Right atrium auricular region (tissue), 2 donors: ENCODE data around the gene TIPARP. TPM values are rescaled to one million over a fixed set of nuclear protein-coding genes. Genes with fewer than 3 reads are reported as not detected.

Experiments
- DNase-seq: peaks from one replicate; pipeline ENCODE4 v3.0.0-alpha.2; 2019; ENCODE audit warnings: low spot score
- H3K27ac ChIP-seq, 2 donors: fragments of 200-600 bp; sonication (generic); 1 replicate in 1 of 2; 2 replicates in 1 of 2; pipeline ENCODE4 v1.5.1; 2016 to 2019
- H3K27me3 ChIP-seq, 2 donors: fragments of 200-600 bp; sonication (generic); one replicate each; pipeline versions ENCODE4 v1.5.1 to v1.6.0; 2017 to 2019
- H3K36me3 ChIP-seq: fragments of 200-600 bp; sonication (generic); one replicate; pipeline ENCODE4 v1.5.1; 2016
- H3K4me1 ChIP-seq, 2 donors: fragments of 200-600 bp; sonication (generic); one replicate each; pipeline versions ENCODE4 v1.5.1 to v1.6.0; 2017 to 2019
- H3K4me3 ChIP-seq, 2 donors: fragments of 200-600 bp; sonication (generic); 1 replicate in 1 of 2; 2 replicates in 1 of 2; pipeline ENCODE4 v1.5.1; 2017 to 2019; ENCODE audit warnings: mild to moderate bottlenecking in 1 of 2, moderate library complexity in 1 of 2
- H3K9me3 ChIP-seq, 2 donors: fragments of 200-600 bp; sonication (generic); one replicate each; pipeline ENCODE4 v1.5.1; 2019
- total RNA-seq, 2 donors: library from RNA; depleted of rRNA; stranded (reverse); fragments of >200 nt; gene quantifications; one replicate each; pipeline ENCODE4 v1.1.0, GENCODE V29; 2016
- TF ChIP-seq, protein P1 (sequence below), 2 donors: fragments of 200-600 bp; sonication (generic); IDR thresholded peaks; one replicate each; pipeline ENCODE4 v1.5.1; 2019; ENCODE audit warnings: antibody characterized with exemption in 2 of 2

The TIPARP gene
- total RNA-seq, 2 donors from 2014 or later = 39.9 to 47.2 TPM

DNA sequence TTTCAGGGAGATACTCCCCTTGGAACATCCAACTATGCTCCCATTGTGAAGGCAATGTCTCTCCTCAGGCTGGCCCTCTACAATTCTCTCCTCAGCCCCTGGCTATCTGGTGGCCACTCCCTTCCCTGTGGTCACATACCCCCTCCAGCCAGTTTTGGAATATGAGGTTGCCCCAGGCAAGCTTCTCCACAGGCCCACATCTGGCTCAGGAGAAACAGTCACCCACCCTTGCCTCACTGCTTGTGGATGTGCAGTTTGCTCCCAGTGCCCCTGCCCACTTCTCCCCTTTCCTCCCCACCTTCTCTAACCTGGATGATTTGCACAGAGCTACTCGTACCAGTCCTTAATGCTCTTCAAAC is 15.7 kb upstream of the TIPARP start:
- TF ChIP-seq, protein P1, sequence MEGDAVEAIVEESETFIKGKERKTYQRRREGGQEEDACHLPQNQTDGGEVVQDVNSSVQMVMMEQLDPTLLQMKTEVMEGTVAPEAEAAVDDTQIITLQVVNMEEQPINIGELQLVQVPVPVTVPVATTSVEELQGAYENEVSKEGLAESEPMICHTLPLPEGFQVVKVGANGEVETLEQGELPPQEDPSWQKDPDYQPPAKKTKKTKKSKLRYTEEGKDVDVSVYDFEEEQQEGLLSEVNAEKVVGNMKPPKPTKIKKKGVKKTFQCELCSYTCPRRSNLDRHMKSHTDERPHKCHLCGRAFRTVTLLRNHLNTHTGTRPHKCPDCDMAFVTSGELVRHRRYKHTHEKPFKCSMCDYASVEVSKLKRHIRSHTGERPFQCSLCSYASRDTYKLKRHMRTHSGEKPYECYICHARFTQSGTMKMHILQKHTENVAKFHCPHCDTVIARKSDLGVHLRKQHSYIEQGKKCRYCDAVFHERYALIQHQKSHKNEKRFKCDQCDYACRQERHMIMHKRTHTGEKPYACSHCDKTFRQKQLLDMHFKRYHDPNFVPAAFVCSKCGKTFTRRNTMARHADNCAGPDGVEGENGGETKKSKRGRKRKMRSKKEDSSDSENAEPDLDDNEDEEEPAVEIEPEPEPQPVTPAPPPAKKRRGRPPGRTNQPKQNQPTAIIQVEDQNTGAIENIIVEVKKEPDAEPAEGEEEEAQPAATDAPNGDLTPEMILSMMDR (IDR thresholded peaks at IDR 0.05) = no peak

GRCh38 chr3:156659260-156659659 is 15.1 kb upstream of the TIPARP start:
- Histone ChIP-seq H3K27ac (no peak overlapping the region), H3K9me3 (no peaks in the 10 kb centered on the region), H3K36me3 (no peaks in the 10 kb centered on the region), H3K27me3 (no peaks in the 10 kb centered on the region), H3K4me3 (no peak overlapping the region), H3K4me1 (no peaks in the 10 kb centered on the region)
- TF ChIP-seq, protein P1 (IDR thresholded peaks at IDR 0.05) = no peak
- DNase-seq = no peak

More for the DNA sequence above, 15.7 kb upstream of the TIPARP start:
- no peak for DNase-seq
- Histone ChIP-seq H3K4me3 (no peak overlapping the region), H3K4me1 (no peaks in the 10 kb centered on the region), H3K36me3 (no peaks in the 10 kb centered on the region), H3K27me3 (no peaks in the 10 kb centered on the region), H3K27ac (no peak overlapping the region), H3K9me3 (no peaks in the 10 kb centered on the region)

DNA sequence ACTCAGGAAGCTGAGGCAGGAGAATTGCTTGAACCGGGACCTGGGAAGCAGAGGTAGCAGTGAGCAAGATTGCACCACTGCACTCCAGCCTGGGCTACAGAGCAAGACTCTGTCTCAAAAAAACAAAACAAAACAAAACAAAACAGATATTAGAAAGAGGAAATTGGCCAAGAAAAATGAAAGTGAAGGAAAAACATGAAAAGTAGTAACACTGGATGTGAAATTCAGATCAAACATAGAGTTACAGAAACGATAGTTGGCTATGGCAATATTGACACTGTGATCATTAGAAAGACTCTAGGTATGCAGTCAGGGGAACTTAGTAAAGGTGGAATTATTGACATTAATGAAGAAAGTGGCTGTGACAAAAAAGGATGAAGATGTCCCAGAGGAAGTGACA is 13.2 kb upstream of the TIPARP start:
- TF ChIP-seq, protein P1 (IDR thresholded peaks at IDR 0.05) = no peak
- Histone ChIP-seq H3K27ac (no peak overlapping the region), H3K27me3 (no peaks in the 10 kb centered on the region), H3K4me1 (no peaks in the 10 kb centered on the region), H3K36me3 (no peaks in the 10 kb centered on the region), H3K9me3 (no peaks in the 10 kb centered on the region), H3K4me3 (no peak overlapping the region)
- no peak for DNase-seq

GRCh38 chr3:156664011-156664830 is 10.2 kb upstream of the TIPARP start:
- no peak for DNase-seq
- Histone ChIP-seq H3K36me3 (no peaks in the 10 kb centered on the region), H3K27ac (no peak overlapping the region), H3K4me1 (no peaks in the 10 kb centered on the region), H3K9me3 (no peaks in the 10 kb centered on the region), H3K4me3 (no peak overlapping the region), H3K27me3 (no peaks in the 10 kb centered on the region)
- TF ChIP-seq, protein P1 (IDR thresholded peaks at IDR 0.05) = no peak

DNA sequence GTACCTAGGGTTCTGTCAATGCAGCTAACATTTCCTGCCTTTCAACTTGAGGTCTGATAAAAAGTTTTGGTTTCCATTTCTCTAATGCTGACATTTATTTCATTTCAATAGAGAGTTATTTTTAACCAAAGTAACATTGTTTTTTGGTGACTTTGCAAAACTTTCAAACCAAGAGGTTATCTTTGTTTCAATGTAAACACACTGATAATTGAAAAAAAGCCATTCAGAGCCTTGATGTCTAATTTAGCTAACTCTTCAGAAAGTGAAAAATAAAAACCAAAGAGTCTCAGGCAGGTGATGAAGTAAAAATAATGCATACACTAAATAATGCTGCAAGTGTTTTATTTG is 9.6 kb upstream of the TIPARP start:
- Histone ChIP-seq H3K27me3 (no peaks in the 10 kb centered on the region), H3K27ac (no peak overlapping the region), H3K36me3 (no peaks in the 10 kb centered on the region), H3K4me3 (no peak overlapping the region), H3K4me1 (no peaks in the 10 kb centered on the region), H3K9me3 (no peaks in the 10 kb centered on the region)
- TF ChIP-seq, protein P1 (IDR thresholded peaks at IDR 0.05) = no peak
- DNase-seq = no peak

DNA sequence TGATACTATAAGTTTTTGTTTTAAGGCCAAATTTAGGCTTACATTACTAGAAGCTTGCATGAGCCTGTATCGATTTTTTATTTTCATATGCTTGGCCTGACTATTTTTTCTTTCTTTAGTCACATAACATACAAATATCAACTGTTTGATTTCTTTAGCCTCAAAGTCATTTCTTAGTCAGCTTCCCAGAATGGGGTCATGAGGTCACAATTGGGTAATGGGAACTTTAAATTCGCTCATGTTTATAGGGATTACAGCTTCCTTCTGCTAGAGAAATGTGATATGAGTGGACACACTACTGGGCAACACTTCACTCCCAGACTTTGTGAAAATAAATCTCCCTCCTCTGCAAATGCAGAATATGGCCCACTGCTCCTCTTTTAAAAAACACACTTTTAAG is 9.1 kb upstream of the TIPARP start:
- no peak for DNase-seq
- H3K27ac ChIP-seq = no peak overlapping the region
- TF ChIP-seq, protein P1 (IDR thresholded peaks at IDR 0.05) = no peak
- no peak overlapping the region for H3K4me3 ChIP-seq
- H3K27me3 ChIP-seq = no peaks in the 10 kb centered on the region
- no peaks in the 10 kb centered on the region for H3K36me3 ChIP-seq
- no peaks in the 10 kb centered on the region for H3K4me1 ChIP-seq
- H3K9me3 ChIP-seq = no peaks in the 10 kb centered on the region
